ENCODE data around the gene LPAR2. TPM values are rescaled to one million over a fixed set of nuclear protein-coding genes. Genes with fewer than 3 reads are reported as not detected.

LPAR2 gene
- total and polyA plus RNA-seq, 2 of the 13 experiments (the other 11 are each of a cell fraction or from before 2014, with no cell fraction given) = 0.86 to 3.6 TPM

- TF ChIP-seq, protein P1, sequence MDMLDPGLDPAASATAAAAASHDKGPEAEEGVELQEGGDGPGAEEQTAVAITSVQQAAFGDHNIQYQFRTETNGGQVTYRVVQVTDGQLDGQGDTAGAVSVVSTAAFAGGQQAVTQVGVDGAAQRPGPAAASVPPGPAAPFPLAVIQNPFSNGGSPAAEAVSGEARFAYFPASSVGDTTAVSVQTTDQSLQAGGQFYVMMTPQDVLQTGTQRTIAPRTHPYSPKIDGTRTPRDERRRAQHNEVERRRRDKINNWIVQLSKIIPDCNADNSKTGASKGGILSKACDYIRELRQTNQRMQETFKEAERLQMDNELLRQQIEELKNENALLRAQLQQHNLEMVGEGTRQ (IDR thresholded peaks at IDR 0.05; ENCODE audit: low read depth, low read length) = 0 out of 2 replicates have a peak, but pooled peaks have one; percentile 26
- TF ChIP-seq, protein P1 (CRISPR knock-in tag; IDR thresholded peaks at IDR 0.05; ENCODE audit: borderline replicate concordance) = no peak; the same call in 1 of the 2 replicates
- no peak for TF ChIP-seq MEF2D (CRISPR knock-in tag; IDR thresholded peaks at IDR 0.05)
- no peak for TF ChIP-seq JUNB (CRISPR knock-in tag; IDR thresholded peaks at IDR 0.05; ENCODE audit: borderline replicate concordance)
- in situ Hi-C loops (cut with HindIII; ENCODE audit: extremely low pct_ligation_motif_present, low pct_unique_long_range_greater_than_20kb) = no loop called here
- no peak overlapping the region for H2AFZ ChIP-seq (ENCODE audit: low read length)
- H4K20me1 ChIP-seq (ENCODE audit: insufficient read depth, low read length) = no peaks in the 10 kb centered on the region
- H3K9me3 ChIP-seq (ENCODE audit: low read length) = no peaks in the 10 kb centered on the region
- BruUV-seq (replicated peaks) = no TSS peak
- ChIA-PET CTCF (ENCODE audit: low intra/inter-chr PET ratio, low total read pairs) (no interaction called here), POLR2A (no interaction called here)
- no peaks in the 10 kb centered on the region for H3K79me2 ChIP-seq (ENCODE audit: insufficient read depth, low read length)
- WGBS (ENCODE audit: low lambda C conversion rate) = 36% methylated on average over 3 of the region's 8 CpGs
- no peak for ATAC-seq
- no peak overlapping the region for H3K4me3 ChIP-seq (replicated peaks in 1 of 3; ENCODE audit: insufficient read depth in 1 of 3, low read depth in 2 of 3, low read length in 3 of 3)
- intact Hi-C loops (cut with micrococcal nuclease; ENCODE audit: unreplicated experiment) = no loop called here
- H3K4me1 ChIP-seq (ENCODE audit: insufficient read depth, low read length) = peaks cover 16% of the 10 kb centered on the region
- H3K27ac ChIP-seq (ENCODE audit: extremely low read length, insufficient read depth, low read length) = no peak overlapping the region
- H3K9ac ChIP-seq (ENCODE audit: insufficient read depth, low read depth, low read length) = no peak overlapping the region
- no peaks in the 10 kb centered on the region for H3K36me3 ChIP-seq (replicated peaks in 1 of 2; ENCODE audit: control insufficient read depth in 1 of 2, insufficient read depth in 2 of 2, low read length in 2 of 2)
- no peak overlapping the region for H3K4me2 ChIP-seq (ENCODE audit: low read depth, low read length)
- peaks cover 0 to 7% of the 10 kb centered on the region in 2 experiments; a peak in 3 of 5 replicates for H3K27me3 ChIP-seq (ENCODE audit: control insufficient read depth in 1 of 2, insufficient read depth in 2 of 2, low read length in 2 of 2)
- FAIRE-seq = no peak
- no peak for DNase-seq (ENCODE audit: low spot score)
These were observed 32.8 kb downstream of the LPAR2 start for GRCh38 chr19:19595171-19595701.

DNA sequence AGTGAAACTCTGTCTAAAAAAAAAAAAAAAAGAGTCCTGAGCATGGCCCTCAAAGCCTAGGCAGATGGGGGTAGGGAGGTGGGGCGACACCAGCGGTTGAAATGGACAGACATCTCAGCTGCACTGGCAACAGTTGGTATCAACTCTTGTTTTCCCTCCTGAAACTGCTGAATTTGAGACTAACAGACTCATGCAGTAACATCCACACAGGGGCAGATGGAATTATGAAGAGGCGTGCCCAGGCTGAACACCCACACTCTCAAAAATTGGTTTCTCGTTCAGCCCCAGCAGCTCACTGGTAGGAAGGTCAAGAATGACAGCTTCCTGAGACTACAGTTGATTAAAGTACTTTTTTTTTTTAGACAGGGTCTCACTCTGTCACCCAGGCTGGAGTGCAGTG lies 33.6 kb downstream of the LPAR2 start:
- H3K36me3 ChIP-seq (replicated peaks in 1 of 2; ENCODE audit: control insufficient read depth in 1 of 2, insufficient read depth in 2 of 2, low read length in 2 of 2) = no peaks in the 10 kb centered on the region
- no peak overlapping the region for H3K9ac ChIP-seq (ENCODE audit: insufficient read depth, low read depth, low read length)
- intact Hi-C loops (cut with micrococcal nuclease; ENCODE audit: unreplicated experiment) (no loop called here), in situ Hi-C loops (cut with HindIII; ENCODE audit: extremely low pct_ligation_motif_present, low pct_unique_long_range_greater_than_20kb) (no loop called here)
- H3K9me3 ChIP-seq (ENCODE audit: low read length) = no peaks in the 10 kb centered on the region
- H3K4me1 ChIP-seq (ENCODE audit: insufficient read depth, low read length) = peaks cover 16% of the 10 kb centered on the region
- 71% methylated on average over 4 of the region's 4 CpGs for whole genome bisulfite sequencing (ENCODE audit: low lambda C conversion rate)
- H3K4me3 ChIP-seq (replicated peaks in 1 of 3; ENCODE audit: insufficient read depth in 1 of 3, low read depth in 2 of 3, low read length in 3 of 3) = no peak overlapping the region
- no peak overlapping the region for H3K27ac ChIP-seq (ENCODE audit: extremely low read length, insufficient read depth, low read length)
- H3K27me3 ChIP-seq (ENCODE audit: control insufficient read depth in 1 of 2, insufficient read depth in 2 of 2, low read length in 2 of 2) = peaks cover 0 to 7% of the 10 kb centered on the region in 2 experiments; a peak in 3 of 5 replicates
- CTCF ChIA-PET (ENCODE audit: low intra/inter-chr PET ratio, low total read pairs) = no interaction called here
- H3K79me2 ChIP-seq (ENCODE audit: insufficient read depth, low read length) = no peaks in the 10 kb centered on the region
- H3K4me2 ChIP-seq (ENCODE audit: low read depth, low read length) = no peak overlapping the region
- H2AFZ ChIP-seq (ENCODE audit: low read length) = no peak overlapping the region
- DNase-seq (ENCODE audit: low spot score) (no peak), FAIRE-seq (no peak), ATAC-seq (no peak)
- POLR2A ChIA-PET = no interaction called here
- BruUV-seq (replicated peaks) = no TSS peak
- no peaks in the 10 kb centered on the region for H4K20me1 ChIP-seq (ENCODE audit: insufficient read depth, low read length)
- TF ChIP-seq ZNF768 (CRISPR knock-in tag; IDR thresholded peaks at IDR 0.05) = no peak
- no peak for TF ChIP-seq ZNF362 (CRISPR knock-in tag; IDR thresholded peaks at IDR 0.05; ENCODE audit: borderline replicate concordance)
- TF ChIP-seq MIER3 (CRISPR knock-in tag; IDR thresholded peaks at IDR 0.05; ENCODE audit: borderline replicate concordance) = no peak
- no peak for TF ChIP-seq IRF1 (CRISPR knock-in tag; IDR thresholded peaks at IDR 0.05; ENCODE audit: low read depth)
- TF ChIP-seq BHLHE40 (IDR thresholded peaks at IDR 0.05; ENCODE audit: low read length) = no peak
- no peak for TF ChIP-seq ZIK1 (CRISPR knock-in tag; IDR thresholded peaks at IDR 0.05; ENCODE audit: borderline replicate concordance, low read depth)
- no peak for TF ChIP-seq ZNF343 (CRISPR knock-in tag; IDR thresholded peaks at IDR 0.05)
- TF ChIP-seq, protein P2, sequence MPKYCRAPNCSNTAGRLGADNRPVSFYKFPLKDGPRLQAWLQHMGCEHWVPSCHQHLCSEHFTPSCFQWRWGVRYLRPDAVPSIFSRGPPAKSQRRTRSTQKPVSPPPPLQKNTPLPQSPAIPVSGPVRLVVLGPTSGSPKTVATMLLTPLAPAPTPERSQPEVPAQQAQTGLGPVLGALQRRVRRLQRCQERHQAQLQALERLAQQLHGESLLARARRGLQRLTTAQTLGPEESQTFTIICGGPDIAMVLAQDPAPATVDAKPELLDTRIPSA (CRISPR knock-in tag; IDR thresholded peaks at IDR 0.05; ENCODE audit: borderline replicate concordance) = no peak
- TF ChIP-seq NFE2 (CRISPR knock-in tag; IDR thresholded peaks at IDR 0.05) = no peak
- TF ChIP-seq SALL1 (CRISPR knock-in tag; IDR thresholded peaks at IDR 0.05) = no peak
- no peak for TF ChIP-seq HOXA3 (CRISPR knock-in tag; IDR thresholded peaks at IDR 0.05)

Measured in HepG2 (cell line).